H1 (cell line): ENCODE measurements around the gene JUP. TPM values are rescaled to one million over a fixed set of nuclear protein-coding genes. Genes with fewer than 3 reads are reported as not detected.

Source experiments
- CTCF ChIA-PET: fragments of 300-600 bp; sonication (Branson Sonifier 250); formaldehyde crosslinking; loops from one replicate; lab custom pipeline; 2021; ENCODE audit not compliant: partially characterized antibody; lab: Charles Lee
- POLR2A ChIA-PET: fragments of 300-600 bp; sonication (Branson Sonifier 250); formaldehyde crosslinking; loops from one replicate; lab custom pipeline; 2021; ENCODE audit warnings: inconsistent platforms; ENCODE audit not compliant: partially characterized antibody; lab: Charles Lee
- DNase-seq, 2 experiments: peaks; one replicate each; pipeline versions ENCODE4 v3.0.0 to v3.0.0-alpha.2; 2010 to 2022; ENCODE audit warnings: low spot score in 2 of 2, low read depth in 1 of 2, mixed read lengths in 1 of 2
- FAIRE-seq: peaks from 2 replicates; lab custom pipeline; 2011; peaks lifted over from hg19 to GRCh38; lab: Jason Lieb, UNC
- H2AFZ ChIP-seq: 2 replicates; pipeline ENCODE4 v1.8.1; 2012; ENCODE audit warnings: low read length, inconsistent platforms
- H2AK5ac ChIP-seq: 2 replicates; pipeline ENCODE4 v1.6.1; 2013; ENCODE audit warnings: low read depth, low read length
- H2BK120ac ChIP-seq: replicated peaks from 2 replicates; pipeline ENCODE3; 2013; ENCODE audit warnings: low read depth, low read length, inconsistent platforms
- H2BK12ac ChIP-seq: 2 replicates; pipeline ENCODE4 v1.6.1; 2013; ENCODE audit warnings: low read depth, low read length
- H2BK15ac ChIP-seq: 2 replicates; pipeline ENCODE4 v1.6.1; 2013; ENCODE audit warnings: low read length
- H2BK20ac ChIP-seq: 2 replicates; pipeline ENCODE4 v1.6.1; 2013; ENCODE audit warnings: low read length
- H2BK5ac ChIP-seq: 2 replicates; pipeline ENCODE4 v1.6.1; 2013; ENCODE audit warnings: low read depth, low read length
- H3K14ac ChIP-seq: 2 replicates; pipeline ENCODE4 v1.6.1; 2013; ENCODE audit warnings: inconsistent platforms; ENCODE audit not compliant: insufficient read length
- H3K18ac ChIP-seq: 2 replicates; pipeline ENCODE4 v1.6.1; 2013; ENCODE audit warnings: low read length; ENCODE audit errors: extremely low read depth
- H3K23ac ChIP-seq: 2 replicates; pipeline ENCODE4 v1.6.1; 2013; ENCODE audit warnings: inconsistent platforms; ENCODE audit not compliant: insufficient read length
- H3K23me2 ChIP-seq: 2 replicates; pipeline ENCODE4 v1.6.1; 2013; ENCODE audit warnings: low read depth, low read length
- H3K27ac ChIP-seq: 2 replicates; pipeline ENCODE4 v1.6.1; 2011; ENCODE audit warnings: low read depth, low read length, inconsistent platforms
- H3K27me3 ChIP-seq, 4 experiments: replicated peaks in 1 of 4; 1 replicate in 1 of 4; 2 replicates in 3 of 4; pipeline versions ENCODE4 v1.6.1 to v1.8.1; 2011 to 2013; ENCODE audit warnings: low read length in 3 of 4, mild to moderate bottlenecking in 3 of 4, inconsistent platforms in 2 of 4, mixed read lengths in 2 of 4, moderate library complexity in 1 of 4; ENCODE audit not compliant: control insufficient read depth in 3 of 4, insufficient read depth in 3 of 4; ENCODE audit errors: extremely low read depth in 1 of 4
- H3K36me3 ChIP-seq, 4 experiments: 2 replicates each; pipeline versions ENCODE4 v1.6.1 to v1.8.1; 2011 to 2013; ENCODE audit warnings: mild to moderate bottlenecking in 4 of 4, low read length in 3 of 4, moderate library complexity in 2 of 4, control low read depth in 1 of 4, inconsistent platforms in 1 of 4; ENCODE audit not compliant: insufficient read depth in 4 of 4, control insufficient read depth in 2 of 4
- H3K4ac ChIP-seq: replicated peaks from 2 replicates; pipeline ENCODE3; 2013; ENCODE audit warnings: low read length, low read depth, mixed read lengths, inconsistent platforms; ENCODE audit not compliant: insufficient read length
- H3K4me1 ChIP-seq, 4 experiments: replicated peaks in 1 of 4; 1 replicate in 1 of 4; 2 replicates in 3 of 4; pipeline versions ENCODE4 v1.6.1 to v1.8.1; 2011 to 2013; ENCODE audit warnings: low read length in 3 of 4, inconsistent platforms in 2 of 4, mixed read lengths in 1 of 4; ENCODE audit not compliant: insufficient read depth in 4 of 4, control insufficient read depth in 3 of 4
- H3K4me2 ChIP-seq, 2 experiments: 2 replicates each; pipeline versions ENCODE4 v1.6.1 to v1.8.1; 2011 to 2013; ENCODE audit warnings: low read depth in 2 of 2, low read length in 2 of 2, control low read depth in 1 of 2, inconsistent platforms in 1 of 2, mild to moderate bottlenecking in 1 of 2; ENCODE audit not compliant: insufficient read depth in 1 of 2
- H3K4me3 ChIP-seq, 4 experiments: fragments of 200-600, 300-600 bp in 1 of 4; sonication (generic), shearing (Covaris generic), sonication (Bioruptor Twin) in 1 of 4; 2 replicates each; pipeline versions ENCODE4 v1.5.1 to v1.8.1; 2011 to 2016; ENCODE audit warnings: low read length in 4 of 4, low read depth in 3 of 4, control low read depth in 2 of 4, inconsistent platforms in 2 of 4, mild to moderate bottlenecking in 2 of 4, mixed read lengths in 1 of 4, moderate library complexity in 1 of 4; ENCODE audit not compliant: insufficient read depth in 2 of 4; ENCODE audit errors: extremely low read depth in 1 of 4
- H3K56ac ChIP-seq: replicated peaks from 2 replicates; pipeline ENCODE3; 2013; ENCODE audit warnings: low read depth, mild to moderate bottlenecking, mixed read lengths, low read length, inconsistent platforms; ENCODE audit not compliant: insufficient read length
- H3K79me1 ChIP-seq: 2 replicates; pipeline ENCODE4 v1.6.1; 2013; ENCODE audit warnings: low read depth, low read length, control low read depth
- H3K79me2 ChIP-seq, 2 experiments: 2 replicates each; pipeline versions ENCODE4 v1.6.1 to v1.8.1; 2012 to 2013; ENCODE audit warnings: low read length in 2 of 2, mild to moderate bottlenecking in 2 of 2, inconsistent platforms in 1 of 2; ENCODE audit not compliant: insufficient read depth in 2 of 2, control insufficient read depth in 1 of 2
- H3K9ac ChIP-seq, 4 experiments: replicated peaks in 1 of 4; 1 replicate in 1 of 4; 2 replicates in 3 of 4; pipeline versions ENCODE4 v1.6.1 to v1.8.1; 2011 to 2013; ENCODE audit warnings: low read depth in 3 of 4, low read length in 3 of 4, control low read depth in 2 of 4, mild to moderate bottlenecking in 2 of 4, moderate library complexity in 2 of 4, inconsistent platforms in 1 of 4; ENCODE audit errors: extremely low read depth in 1 of 4
- H3K9me3 ChIP-seq, 2 experiments: 2 replicates each; pipeline versions ENCODE4 v1.6.1 to v1.8.1; 2012 to 2013; ENCODE audit warnings: mild to moderate bottlenecking in 2 of 2, moderate library complexity in 2 of 2, control low read depth in 1 of 2, inconsistent platforms in 1 of 2, low read depth in 1 of 2, low read length in 1 of 2, mixed read lengths in 1 of 2; ENCODE audit not compliant: insufficient read depth in 2 of 2
- H4K20me1 ChIP-seq, 2 experiments: replicated peaks in 1 of 2; 2 replicates each; pipeline versions ENCODE3 to v1.8.1; 2011 to 2013; ENCODE audit warnings: inconsistent platforms in 2 of 2, low read length in 2 of 2, mild to moderate bottlenecking in 1 of 2; ENCODE audit not compliant: insufficient read depth in 2 of 2, control insufficient read depth in 1 of 2
- H4K5ac ChIP-seq: 2 replicates; pipeline ENCODE4 v1.6.1; 2013; ENCODE audit warnings: low read length, low read depth, mixed read lengths, inconsistent platforms; ENCODE audit not compliant: insufficient read length
- H4K8ac ChIP-seq: 2 replicates; pipeline ENCODE4 v1.8.0; 2013; ENCODE audit warnings: mild to moderate bottlenecking, moderate library complexity, low read length, inconsistent platforms; ENCODE audit not compliant: insufficient read depth; ENCODE audit errors: extremely low read depth
- H4K91ac ChIP-seq: replicated peaks from 2 replicates; pipeline ENCODE3; 2013; ENCODE audit warnings: low read length, mixed read lengths, inconsistent platforms; ENCODE audit not compliant: insufficient read length
- JUN ChIP-seq: IDR thresholded peaks from 2 replicates; pipeline ENCODE4 v1.6.1; 2011; ENCODE audit warnings: low read depth, mild to moderate bottlenecking, improper control_type of control experiment, low read length
- POLR2A ChIP-seq, 2 experiments: IDR thresholded peaks; 1 replicate in 1 of 2; 2 replicates in 1 of 2; pipeline ENCODE4 v1.6.1; 2011; ENCODE audit warnings: low read depth in 2 of 2, low read length in 2 of 2, mild to moderate bottlenecking in 2 of 2; ENCODE audit errors: control extremely low read depth in 1 of 2
- POLR2AphosphoS5 ChIP-seq: IDR thresholded peaks from 2 replicates; pipeline ENCODE4 v1.6.1; 2011; ENCODE audit warnings: low read depth, low read length
- POU5F1 ChIP-seq: IDR thresholded peaks from 2 replicates; pipeline ENCODE4 v1.6.1; 2011; ENCODE audit warnings: low read depth, mild to moderate bottlenecking, low read length, moderate library complexity
- SIN3A ChIP-seq, 2 experiments: IDR thresholded peaks in 1 of 2; conservative IDR thresholded peaks in 1 of 2; 2 replicates each; pipeline ENCODE4 v1.6.1; 2011 to 2012; ENCODE audit warnings: low read length in 2 of 2, improper control_type of control experiment in 1 of 2, low read depth in 1 of 2, mild to moderate bottlenecking in 1 of 2
- SIX5 ChIP-seq: IDR thresholded peaks from 2 replicates; pipeline ENCODE4 v1.6.1; 2011; ENCODE audit warnings: mild to moderate bottlenecking, low read depth, low read length
- TAF1 ChIP-seq: IDR thresholded peaks from 2 replicates; pipeline ENCODE4 v1.6.1; 2011; ENCODE audit warnings: mild to moderate bottlenecking, low read depth, low read length
- WGBS, 2 experiments: shearing (Covaris generic) in 1 of 2; methylation state at CpG; one replicate each; pipeline versions ENCODE4 v1.1.6 to v1.1.7; 2013 to 2015; ENCODE audit warnings: low lambda C conversion rate in 2 of 2, mixed read lengths in 2 of 2, inconsistent platforms in 1 of 2, low coverage in 1 of 2, missing lambda C conversion rate in 1 of 2; ENCODE audit not compliant: insufficient replicate concordance in 2 of 2, insufficient coverage in 1 of 2, insufficient read length in 1 of 2; ENCODE audit errors: extremely low coverage in 1 of 2, missing lambda C conversion rate in 1 of 2; 5-methylcytosine and 5-hydroxymethylcytosine counted together
- polyA plus RNA-seq, 7 experiments: library from polyadenylated mRNA; depleted of rRNA in 3 of 7; stranded (reverse) in 5 of 7; unstranded in 2 of 7; fragments of >200 nt in 5 of 7; fragments of 200-250 nt in 2 of 7; gene quantifications; 1 replicate in 5 of 7; 2 replicates in 1 of 7; 4 replicates in 1 of 7; pipeline versions ENCODE4 v1.2.1 to v1.2.3, GENCODE V29; 2011 to 2013; ENCODE audit warnings: missing spikeins in 2 of 7, mixed read lengths in 2 of 7
- total RNA-seq: library from RNA; stranded (reverse); fragmentation: NEBNext Ultra II Directional; extraction: Animal tissue kit (Norgen Biotek cat#: 25700); gene quantifications from 2 replicates; pipeline ENCODE4 v1.2.1, GENCODE V29; 2021
- TF ChIP-seq, protein P1 (sequence below): IDR thresholded peaks from 2 replicates; pipeline ENCODE4 v1.6.1; 2012; ENCODE audit warnings: low read length, inconsistent platforms

JUP gene
- total and polyA plus RNA-seq, 2 of the 8 experiments (the other 6 are each of a cell fraction or from before 2014, with no cell fraction given) = 62.8 to 102 TPM

DNA sequence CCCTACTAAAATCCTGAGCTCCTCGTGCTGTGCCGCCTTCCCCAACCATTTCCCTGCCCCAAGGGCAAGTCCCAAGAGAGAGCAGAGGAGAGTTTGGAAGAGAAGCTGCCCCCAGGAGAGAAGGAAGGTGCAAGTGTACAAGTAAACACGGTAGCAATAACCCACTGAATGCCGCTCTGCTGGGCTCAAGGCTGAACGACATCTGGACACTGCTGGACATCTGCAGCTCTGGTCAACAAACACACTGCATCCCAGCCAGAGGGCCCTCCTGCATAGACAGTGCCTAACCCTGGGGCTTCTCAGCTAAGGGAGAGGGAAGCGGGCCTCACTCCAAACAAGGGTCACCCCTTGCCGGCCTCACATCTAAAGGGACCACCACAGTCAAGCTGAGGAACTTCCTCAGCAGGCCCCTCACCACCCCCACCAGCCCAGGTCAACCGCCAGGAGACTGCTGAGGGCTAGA is 12.7 kb downstream of the JUP start:
- WGBS, 2 experiments = 88% methylated on average over 8 of the region's 8 CpGs; no CpG with 5 or more reads in 1 of the 2 experiments
- Histone ChIP-seq H3K9me3 (no peaks in the 10 kb centered on the region), H3K79me2 (peaks cover 0 to 35% of the 10 kb centered on the region in 2 experiments; a peak in 2 of 4 replicates), H2AK5ac (peak overlapping the region; percentile 11; the same call in 1 of the 2 replicates), H3K9ac (peak overlapping the region in 1 of 4 experiments; percentile 38; a peak in 1 of 7 replicates), H2BK20ac (peak overlapping the region; percentile 89; the same call in 1 of the 2 replicates), H4K8ac (no peak overlapping the region), H4K5ac (no peak overlapping the region), H2BK15ac (peak overlapping the region; percentile 75; the same call in 1 of the 2 replicates), H3K56ac (no peak overlapping the region), H3K4me3 (no peak overlapping the region), H3K79me1 (peaks cover 19% of the 10 kb centered on the region), H3K36me3 (peaks cover 6 to 20% (median 17%) of the 10 kb centered on the region in 4 experiments; a peak in 5 of 8 replicates), H3K4me1 (peaks cover 0 to 51% (median 34%) of the 10 kb centered on the region in 4 experiments; a peak in 6 of 7 replicates), H3K23me2 (no peaks in the 10 kb centered on the region; the same call in 1 of the 2 replicates), H2BK120ac (no peak overlapping the region), H3K23ac (no peak overlapping the region), H3K14ac (no peak overlapping the region)
- CTCF ChIA-PET = interaction anchor here (1.1 to 5.3 kb wide), 11 partner anchors 10 to 38 kb away, joined by 3 to 33 read pairs (median 8); partner anchors contain the start of genes JUP and P3H4
- TF ChIP-seq, protein P1, sequence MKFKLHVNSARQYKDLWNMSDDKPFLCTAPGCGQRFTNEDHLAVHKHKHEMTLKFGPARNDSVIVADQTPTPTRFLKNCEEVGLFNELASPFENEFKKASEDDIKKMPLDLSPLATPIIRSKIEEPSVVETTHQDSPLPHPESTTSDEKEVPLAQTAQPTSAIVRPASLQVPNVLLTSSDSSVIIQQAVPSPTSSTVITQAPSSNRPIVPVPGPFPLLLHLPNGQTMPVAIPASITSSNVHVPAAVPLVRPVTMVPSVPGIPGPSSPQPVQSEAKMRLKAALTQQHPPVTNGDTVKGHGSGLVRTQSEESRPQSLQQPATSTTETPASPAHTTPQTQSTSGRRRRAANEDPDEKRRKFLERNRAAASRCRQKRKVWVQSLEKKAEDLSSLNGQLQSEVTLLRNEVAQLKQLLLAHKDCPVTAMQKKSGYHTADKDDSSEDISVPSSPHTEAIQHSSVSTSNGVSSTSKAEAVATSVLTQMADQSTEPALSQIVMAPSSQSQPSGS = no peak
- no peak for TF ChIP-seq SIX5
- no peak for TF ChIP-seq POLR2AphosphoS5
- TF ChIP-seq JUN = no peak
- no peak for TF ChIP-seq POLR2A (IDR thresholded peaks at IDR 0.05; ENCODE audit: control extremely low read depth in 1 of 2, low read depth in 2 of 2, low read length in 2 of 2)
- TF ChIP-seq TAF1 = no peak
- no peak for TF ChIP-seq POU5F1
- no peak for TF ChIP-seq SIN3A (conservative IDR thresholded peaks at IDR 0.05 in 1 of 2, IDR thresholded peaks at IDR 0.05 in 1 of 2; ENCODE audit: low read depth in 1 of 2, low read length in 2 of 2)
- TF ChIP-seq, all 59 proteins: peak for 0
- Histone ChIP-seq H3K18ac (no peak overlapping the region; the same call in 1 of the 2 replicates), H2AFZ (no peak overlapping the region), H4K91ac (no peak overlapping the region), H3K4ac (no peak overlapping the region), H3K27me3 (no peaks in the 10 kb centered on the region), H2BK5ac (peak overlapping the region; percentile 88), H2BK12ac (peak overlapping the region; percentile 90; the same call in 1 of the 2 replicates), H3K4me2 (peak overlapping the region in 1 of 2 experiments; percentile 37; a peak in 1 of 4 replicates), H4K20me1 (peaks cover 6 to 23% of the 10 kb centered on the region in 2 experiments), H3K27ac (no peak overlapping the region)
- DNase-seq (no peak), FAIRE-seq (no peak)
- POLR2A ChIA-PET = interaction anchor here (0.7 to 7.5 kb wide), 11 partner anchors 12 to 91 kb away, joined by 3 to 83 read pairs (median 4); partner anchors contain the start of genes EIF1, JUP and KLHL11
